EH (cell line): ENCODE measurements around the gene QPRT.
A peak's percentile ranks its signal among the peaks of the same experiment; 100 is the strongest.
"Not testable (repeated sequence)": the region's sequence is repeated elsewhere in the genome, so short reads cannot be mapped to it uniquely, and the experiment has no call there.

Source experiments
- DNase-seq: peaks from one replicate; pipeline ENCODE4 v3.0.0-alpha.2; 2015; ENCODE audit warnings: low read depth

Gene QPRT

DNA sequence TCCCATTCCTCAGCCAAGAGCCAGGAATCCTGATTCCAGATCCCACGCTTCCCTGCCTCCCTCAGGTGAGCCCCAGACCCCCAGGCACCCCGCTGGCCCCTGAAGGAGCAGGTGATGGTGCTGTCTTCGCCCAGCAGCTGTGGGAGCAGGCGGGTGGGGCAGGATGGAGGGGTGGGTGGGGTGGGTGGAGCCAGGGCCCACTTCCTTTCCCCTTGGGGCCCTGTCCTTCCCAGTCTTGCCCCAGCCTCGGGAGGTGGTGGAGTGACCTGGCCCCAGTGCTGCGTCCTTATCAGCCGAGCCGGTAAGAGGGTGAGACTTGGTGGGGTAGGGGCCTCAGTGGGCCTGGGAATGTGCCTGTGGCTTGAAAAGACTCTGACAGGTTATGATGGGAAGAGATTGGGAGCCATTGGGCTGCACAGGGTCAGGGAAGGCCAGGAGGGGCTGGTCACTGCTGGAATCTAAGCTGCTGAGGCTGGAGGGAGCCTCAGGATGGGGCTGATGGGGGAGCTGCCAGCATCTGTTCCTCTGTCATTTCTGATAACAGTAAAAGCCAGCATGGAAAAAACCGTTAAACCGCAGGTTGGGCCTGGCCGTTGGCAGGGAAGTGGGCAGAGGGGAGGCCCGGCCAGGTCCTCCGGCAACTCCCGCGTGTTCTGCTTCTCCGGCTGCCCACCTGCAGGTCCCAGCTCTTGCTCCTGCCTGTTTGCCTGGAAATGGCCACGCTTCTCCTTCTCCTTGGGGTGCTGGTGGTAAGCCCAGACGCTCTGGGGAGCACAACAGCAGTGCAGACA lies 15.8 kb upstream of the QPRT start, which contains the start of gene SPN:
SPN (plus strand) TSS at position 232 of the 791 bp plus-strand sequence; CDS start at position 714, 482 bp downstream.
- no peak for DNase-seq

DNA sequence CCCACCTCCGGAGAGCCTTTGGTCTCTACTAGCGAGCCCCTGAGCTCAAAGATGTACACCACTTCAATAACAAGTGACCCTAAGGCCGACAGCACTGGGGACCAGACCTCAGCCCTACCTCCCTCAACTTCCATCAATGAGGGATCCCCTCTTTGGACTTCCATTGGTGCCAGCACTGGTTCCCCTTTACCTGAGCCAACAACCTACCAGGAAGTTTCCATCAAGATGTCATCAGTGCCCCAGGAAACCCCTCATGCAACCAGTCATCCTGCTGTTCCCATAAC lies 15.2 kb upstream of the QPRT start:
- DNase-seq = no peak

DNA sequence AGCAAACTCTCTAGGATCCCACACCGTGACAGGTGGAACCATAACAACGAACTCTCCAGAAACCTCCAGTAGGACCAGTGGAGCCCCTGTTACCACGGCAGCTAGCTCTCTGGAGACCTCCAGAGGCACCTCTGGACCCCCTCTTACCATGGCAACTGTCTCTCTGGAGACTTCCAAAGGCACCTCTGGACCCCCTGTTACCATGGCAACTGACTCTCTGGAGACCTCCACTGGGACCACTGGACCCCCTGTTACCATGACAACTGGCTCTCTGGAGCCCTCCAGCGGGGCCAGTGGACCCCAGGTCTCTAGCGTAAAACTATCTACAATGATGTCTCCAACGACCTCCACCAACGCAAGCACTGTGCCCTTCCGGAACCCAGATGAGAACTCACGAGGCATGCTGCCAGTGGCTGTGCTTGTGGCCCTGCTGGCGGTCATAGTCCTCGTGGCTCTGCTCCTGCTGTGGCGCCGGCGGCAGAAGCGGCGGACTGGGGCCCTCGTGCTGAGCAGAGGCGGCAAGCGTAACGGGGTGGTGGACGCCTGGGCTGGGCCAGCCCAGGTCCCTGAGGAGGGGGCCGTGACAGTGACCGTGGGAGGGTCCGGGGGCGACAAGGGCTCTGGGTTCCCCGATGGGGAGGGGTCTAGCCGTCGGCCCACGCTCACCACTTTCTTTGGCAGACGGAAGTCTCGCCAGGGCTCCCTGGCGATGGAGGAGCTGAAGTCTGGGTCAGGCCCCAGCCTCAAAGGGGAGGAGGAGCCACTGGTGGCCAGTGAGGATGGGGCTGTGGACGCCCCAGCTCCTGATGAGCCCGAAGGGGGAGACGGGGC lies 14.7 kb upstream of the QPRT start:
- no peak for DNase-seq

DNA sequence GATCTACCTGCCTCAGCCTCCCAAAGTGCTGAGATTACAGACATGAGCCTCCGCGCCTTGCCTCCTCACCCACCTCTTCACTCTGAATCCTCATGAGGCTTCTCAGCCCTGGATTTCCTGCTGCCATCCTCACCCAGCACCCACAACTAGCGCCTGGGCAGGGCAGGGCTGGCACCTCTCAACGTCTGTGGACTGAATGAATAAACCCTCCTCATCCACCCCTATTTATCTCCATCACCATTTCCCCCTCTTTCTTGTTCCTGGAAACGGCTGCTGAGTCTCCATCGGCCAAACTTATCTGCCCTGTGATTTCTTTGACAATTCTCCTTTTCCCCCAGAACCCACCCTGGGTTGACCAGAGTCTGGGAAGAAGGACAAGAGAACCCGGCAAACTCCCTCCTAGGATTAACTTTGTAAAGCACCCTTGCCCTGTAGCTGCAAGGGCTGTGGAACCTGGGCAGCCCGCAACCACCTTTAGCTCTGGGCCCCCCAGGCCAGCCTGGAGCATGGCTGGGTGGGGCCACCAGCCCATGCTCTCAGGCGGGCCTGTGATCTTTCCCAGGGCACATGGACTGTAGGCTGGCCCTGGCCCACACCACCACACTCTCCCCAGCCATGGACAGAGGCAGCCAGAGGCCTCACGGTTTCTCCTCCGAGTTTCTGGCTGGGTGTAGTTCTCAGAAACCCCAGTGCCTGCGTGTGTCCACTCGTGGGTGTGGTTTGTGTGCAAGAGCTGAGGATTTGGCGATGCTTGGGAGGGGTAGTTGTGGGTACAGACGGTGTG lies 13.5 kb upstream of the QPRT start:
- DNase-seq = no peak

DNA sequence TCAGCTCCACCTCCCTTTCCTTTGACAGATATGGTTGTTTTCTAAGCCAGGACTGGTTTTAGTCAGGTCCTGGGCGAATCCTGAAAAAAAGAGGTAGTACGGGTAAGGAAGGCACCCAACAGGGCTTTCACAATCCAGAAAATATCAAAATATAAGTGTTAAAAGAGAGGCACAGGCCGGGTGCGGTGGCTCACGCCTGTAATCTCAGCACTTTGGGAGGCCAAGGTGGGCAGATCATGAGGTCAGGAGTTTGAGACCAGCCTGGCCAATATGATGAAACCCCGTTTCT lies 11.7 kb upstream of the QPRT start:
- not testable (repeated sequence) for DNase-seq

DNA sequence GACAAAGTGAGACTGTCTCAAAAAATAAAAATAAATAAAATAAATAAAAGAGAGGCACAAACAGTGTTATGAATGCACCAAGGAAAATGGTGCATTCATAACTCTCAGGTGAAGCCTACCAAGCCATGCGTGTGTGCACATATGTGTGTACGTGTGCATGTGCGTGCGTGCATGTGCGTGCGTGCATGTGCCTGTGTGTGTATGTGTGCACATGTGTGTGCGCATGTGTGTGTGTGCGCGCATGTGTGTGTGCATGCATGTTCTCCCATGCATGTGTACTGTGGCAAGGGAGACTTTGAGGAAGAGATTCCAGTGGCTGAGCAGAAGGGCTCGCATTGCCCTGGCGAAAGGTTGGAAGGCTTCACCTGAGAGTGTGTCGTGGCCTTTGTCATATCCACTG lies 11.2 kb upstream of the QPRT start:
- no peak for DNase-seq

DNA sequence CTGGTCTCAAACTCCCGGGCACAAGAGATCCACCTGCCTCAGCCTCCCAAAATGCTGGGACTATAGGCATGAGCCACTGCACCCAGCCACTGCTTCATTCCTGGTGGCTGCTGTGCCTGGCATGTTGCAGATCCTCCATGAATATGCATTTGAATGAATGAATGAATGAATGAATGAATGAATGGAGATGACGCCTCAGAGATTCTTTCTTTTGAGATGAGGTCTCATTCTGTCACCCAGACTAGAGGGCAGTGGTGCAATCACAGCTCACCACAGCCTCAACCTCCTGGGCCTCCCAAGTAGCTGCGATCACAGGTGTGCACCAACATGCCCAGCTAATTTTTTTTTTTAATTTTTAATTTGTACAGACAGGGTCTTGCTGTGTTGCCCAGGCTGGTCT lies 10.7 kb upstream of the QPRT start:
- no peak for DNase-seq

DNA sequence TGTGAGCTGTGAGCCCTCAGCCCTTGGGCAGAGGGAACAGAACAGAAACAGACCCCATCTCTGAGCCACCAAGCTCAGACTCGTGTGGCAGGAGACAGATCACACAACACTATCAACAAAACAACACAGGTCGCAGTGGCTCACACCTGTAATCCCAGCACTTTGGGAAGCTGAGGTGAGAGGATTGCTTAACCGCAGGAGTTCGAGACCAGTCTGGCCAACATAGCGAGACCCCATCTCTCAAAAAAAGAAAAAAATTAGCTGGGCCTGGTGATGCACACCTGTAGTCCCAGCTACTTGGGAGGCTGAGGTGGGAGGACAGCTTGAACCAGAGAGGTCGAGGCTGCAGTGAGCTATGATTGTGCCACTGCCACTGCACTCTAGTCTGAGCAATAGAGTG lies 5.5 kb upstream of the QPRT start:
- DNase-seq = no peak

DNA sequence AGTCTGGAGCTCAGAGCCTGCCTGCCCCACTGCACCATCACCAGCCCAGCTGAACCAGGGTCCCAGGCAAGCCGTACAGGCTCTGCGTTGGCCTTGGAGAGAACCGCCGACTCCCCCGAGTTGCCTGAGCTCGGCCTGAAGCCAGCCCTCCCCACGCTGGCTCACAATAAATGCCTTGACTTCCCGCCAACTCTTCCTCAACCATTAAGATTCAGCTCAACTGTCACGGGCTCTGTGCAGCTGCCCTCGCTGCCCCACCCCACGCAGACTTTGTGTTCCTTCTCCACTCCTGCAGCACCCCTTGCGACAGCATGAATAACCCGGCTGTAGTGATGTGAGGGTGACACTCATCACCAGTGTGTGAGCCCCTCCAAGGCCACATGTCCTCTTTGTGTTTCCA lies 4.8 kb upstream of the QPRT start:
- DNase-seq = peak; percentile 37

DNA sequence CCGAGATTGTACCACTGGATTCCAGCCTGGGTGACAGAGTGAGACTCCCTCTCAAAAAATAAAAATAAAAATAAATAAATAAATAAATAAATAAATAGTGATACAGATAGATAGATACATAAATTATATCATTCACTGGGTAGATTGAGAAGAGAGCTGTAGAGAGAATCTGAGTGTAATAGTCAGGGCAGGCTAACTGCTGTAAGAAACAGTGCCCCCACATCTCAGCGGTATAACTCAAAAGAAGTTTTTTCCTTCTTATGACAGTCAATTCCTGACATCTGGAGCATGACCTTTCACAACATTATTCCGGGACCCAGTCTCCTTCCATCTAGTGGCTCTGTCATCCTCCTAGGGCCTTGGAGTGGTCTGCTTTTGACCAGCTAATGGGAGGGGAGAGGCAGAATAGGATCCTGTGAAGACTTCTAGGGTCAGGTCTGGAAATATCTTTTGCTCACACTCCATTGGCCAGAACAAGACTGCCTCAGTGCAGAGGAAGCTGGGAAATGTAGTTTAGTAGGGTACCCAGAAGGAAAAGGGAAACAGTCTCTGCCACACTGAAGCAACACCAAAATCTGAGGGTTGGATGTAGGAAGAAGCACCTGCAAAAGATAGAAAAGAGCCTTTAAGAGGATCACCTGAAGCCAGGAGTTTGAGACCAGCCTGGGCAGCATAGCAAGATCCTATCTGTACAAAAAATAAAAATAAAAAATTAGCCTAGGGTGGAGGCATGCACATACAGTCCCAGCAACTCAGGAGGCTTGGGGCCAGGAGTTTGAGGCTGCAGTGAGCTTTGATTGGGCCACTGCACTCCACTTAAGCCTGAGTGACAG lies 3.0 kb upstream of the QPRT start:
- peak; percentile 52 for DNase-seq

DNA sequence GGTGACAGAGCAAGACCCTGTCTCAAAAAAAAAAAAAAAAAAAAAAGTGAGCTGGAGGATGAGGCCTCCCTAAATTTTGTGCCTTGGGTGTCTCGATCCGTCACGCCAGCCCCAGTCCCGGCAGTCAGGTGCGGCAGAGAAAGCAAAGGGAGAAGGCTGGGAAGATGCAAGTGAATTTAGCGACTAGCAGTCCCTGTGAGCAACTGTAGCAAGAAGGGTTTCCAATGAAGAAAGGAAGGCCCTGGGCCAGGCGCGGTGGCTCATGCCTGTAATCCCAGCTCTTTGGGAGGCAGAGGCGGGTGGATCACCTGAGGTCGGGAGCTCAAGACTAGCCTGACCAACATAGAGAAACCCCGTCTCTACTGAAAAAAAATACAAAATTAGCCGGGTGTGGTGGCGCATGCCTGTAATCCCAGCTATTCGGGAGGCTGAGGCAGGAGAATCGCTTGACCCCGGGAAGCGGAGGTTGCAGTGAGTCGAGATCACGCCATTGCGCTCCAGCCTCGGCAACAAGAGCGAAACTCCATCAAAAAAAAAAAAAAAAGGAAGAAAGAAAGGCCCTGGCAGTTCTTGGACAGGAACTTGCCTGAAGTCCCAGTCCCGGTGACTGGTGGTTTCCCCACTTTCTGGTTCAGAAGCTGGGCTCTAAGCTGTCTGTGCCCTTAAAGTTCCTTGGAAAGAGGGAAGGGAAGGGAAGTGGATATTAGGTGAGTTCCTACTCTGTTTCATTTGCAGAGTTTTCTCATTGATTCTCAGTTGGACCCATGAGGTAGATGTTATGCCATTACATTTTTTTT lies 1.8 kb upstream of the QPRT start:
- DNase-seq = no peak

DNA sequence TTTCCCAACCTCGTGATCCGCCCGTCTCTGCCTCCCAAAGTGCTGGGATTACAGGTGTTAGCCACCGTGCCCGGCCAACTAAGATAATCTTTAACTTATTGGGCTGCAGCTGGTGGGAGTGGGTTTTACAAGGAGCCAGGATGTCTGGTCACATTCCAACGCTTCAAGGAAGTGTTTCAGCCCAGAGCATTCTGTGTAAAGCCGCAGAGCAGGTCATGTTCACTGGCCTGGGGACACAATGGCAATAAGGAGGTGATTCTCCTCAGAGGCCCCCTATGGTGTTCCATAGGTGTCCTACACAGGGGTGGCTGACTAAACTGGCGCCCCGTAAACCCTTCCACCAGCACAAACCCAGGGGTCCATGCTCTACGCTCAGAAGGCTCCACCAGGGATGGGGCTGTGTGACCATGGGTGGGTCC lies 1.2 kb downstream of the QPRT start:
- no peak for DNase-seq

DNA sequence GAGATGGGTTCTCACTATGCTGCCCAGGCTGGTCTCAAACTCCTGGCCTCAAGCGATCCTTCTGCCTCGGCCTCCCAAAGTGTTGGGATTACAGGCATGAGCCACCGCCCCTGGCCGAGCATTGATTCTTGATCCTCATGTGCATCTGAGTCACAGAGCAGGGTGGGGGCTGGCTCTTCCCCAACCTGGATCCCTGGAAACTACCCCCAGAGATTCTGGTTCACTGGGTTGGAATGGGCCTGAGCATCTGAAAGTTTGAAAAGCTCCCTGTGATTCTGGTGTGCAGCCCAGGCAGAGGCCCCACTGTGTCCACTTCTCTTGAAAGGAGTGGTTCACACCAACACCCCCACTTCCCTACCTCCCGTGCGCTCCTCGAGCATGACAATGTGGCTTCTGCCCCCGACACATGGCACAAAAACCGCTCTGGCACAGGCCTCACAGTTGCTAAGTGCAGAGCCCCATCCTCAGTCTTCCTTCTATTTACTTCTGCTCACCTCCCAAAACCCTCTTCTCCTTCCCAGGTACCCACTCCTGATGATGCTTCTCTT lies 4.6 kb downstream of the QPRT start:
- DNase-seq = no peak

DNA sequence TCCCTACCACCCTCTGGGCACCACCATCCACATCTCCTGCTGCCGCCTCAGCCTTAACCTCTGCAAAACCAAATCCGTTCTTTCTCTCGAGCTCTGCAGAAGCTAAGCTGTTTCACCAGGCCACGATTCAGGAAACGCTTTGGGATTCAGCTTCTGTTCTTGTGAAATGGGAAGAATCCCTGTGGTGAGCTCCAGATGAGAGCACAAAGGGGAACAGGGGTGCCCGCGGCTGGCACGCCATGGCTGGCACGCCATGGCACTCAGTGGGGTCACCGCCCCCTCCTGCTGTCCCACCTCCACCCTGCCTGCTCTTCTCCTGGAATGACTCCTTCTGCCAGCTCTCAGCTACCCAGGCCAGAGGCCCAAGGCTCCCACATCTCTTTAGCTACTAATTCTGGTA lies 5.7 kb downstream of the QPRT start:
- no peak for DNase-seq

DNA sequence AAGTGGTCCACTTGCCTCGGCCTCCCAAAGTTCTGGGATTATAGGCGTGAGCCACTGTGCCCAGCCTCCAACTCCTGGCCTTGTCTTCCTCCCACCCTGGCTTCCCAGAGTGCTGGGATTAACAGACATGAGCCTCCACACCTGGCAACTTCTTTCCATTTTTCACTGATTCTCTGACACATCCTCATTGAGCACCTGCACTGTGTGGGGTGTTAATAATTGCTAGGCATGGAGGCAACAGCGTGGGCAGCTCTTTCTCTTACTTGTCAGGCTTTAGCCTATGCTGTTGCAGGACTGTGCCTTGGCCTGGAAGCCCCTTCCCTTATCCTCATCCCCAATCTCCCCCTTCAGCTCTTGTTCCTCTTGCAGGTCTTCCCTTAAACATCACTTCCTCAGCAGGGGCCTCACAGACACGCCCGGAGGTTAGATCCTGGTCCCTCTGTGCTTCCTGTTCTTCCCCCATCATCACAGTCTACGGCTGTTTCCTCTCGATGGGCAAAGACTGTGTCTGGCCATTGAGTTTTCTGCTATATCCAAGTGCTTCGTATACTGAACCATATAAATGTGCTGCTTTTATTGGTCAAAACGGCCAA lies 7.9 kb downstream of the QPRT start:
- no peak for DNase-seq

DNA sequence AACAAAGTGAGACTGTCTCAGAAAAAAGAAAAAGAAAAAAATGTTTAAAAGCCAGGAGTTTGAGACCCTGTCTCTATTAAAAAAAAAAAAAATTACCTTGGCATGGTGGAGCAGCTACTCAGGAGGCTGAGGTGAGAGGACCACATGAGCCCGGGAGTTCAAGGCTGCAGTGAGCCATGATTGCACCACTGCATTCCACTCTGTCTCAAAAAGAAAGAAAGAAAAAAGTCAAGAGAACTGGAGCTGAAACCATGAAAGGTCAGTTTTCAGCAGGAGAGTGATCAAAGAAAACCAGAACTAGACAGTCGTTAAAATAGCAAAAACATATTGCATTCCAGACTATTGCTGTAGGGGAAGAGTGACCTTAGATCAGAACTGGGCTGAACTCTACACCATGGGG lies 8.8 kb downstream of the QPRT start:
- DNase-seq = no peak

DNA sequence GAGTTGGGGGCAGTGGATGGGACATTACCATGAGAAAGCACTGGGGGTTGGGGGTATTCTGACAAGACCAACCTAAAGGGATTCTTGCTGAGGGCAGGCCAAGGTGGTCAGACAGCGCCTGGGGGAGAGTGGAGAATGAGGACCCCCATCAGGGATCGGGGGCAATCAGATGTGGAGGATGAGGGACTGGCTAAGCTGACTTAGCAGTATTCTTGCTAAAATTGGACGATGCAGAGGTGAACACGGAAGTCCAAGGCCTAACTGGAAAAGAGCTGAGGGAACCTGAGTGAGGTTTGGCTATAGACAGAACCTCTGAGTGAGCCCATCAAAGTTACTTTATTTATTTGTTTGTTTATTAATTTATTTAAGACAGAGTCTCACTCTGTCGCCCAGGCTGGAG lies 9.2 kb downstream of the QPRT start:
- DNase-seq = no peak

DNA sequence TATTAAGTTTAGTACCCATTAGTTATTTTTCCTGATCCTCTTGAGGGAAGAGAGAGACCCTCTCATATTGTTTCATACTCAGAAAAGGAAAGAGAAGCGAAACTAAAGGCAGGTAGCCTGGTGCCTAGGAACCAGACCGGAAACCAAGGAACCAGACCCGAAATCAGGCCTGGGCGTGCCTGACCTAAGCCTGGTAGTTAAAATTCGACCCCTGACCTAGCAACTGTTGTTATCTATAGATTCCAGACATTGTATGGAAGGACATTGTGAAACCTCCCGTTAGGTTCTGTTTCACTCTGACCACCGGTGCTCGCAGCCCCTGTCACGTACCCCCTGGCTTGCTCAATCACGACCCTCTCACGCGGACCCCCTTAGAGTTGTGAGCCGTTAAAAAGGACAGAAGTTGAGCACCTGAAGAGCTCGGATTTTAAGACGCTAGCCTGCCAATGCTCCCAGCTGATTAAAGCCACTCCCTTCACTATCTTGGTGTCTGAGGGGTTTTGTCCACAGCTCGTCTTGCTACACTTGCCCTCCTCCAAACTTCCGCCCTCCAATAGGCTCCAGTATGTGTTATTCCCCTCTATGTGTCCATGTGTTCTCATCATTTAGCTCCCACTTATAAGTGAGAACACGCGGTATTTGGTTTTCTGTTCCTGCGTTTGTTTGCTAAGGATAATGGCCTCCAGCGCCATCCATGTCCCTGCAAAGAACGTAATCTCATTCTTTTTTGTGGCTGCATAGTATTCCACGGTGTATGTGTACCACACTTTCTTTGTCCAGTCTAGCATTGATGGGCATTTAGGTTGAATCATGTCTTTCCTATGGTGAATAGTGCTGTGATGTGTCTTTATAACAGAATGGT lies 10.7 kb downstream of the QPRT start:
- not testable (repeated sequence) for DNase-seq

DNA sequence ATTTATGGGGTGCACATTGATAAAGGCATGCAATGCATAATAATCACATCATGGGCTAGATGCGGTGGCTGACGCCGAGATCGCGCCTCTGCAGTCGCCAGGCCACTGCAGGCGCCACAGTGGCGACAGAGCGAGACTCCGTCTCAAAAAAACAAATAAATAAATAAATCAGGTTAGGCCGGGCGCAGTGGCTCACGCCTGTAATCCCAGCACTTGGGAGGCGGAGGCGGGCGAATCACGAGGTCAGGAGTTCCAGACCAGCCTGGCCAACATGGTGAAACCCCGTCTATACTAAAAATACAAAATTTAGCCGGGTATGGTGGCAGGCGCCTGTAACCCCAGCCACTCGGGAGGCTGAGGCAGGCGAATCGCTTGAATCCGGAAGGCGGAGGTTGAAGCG lies 13.6 kb downstream of the QPRT start:
- not testable (repeated sequence) for DNase-seq
